B cell (primary cell): Measurements from ENCODE around the gene CPED1. TPM values are rescaled to one million over a fixed set of nuclear protein-coding genes. Genes with fewer than 3 reads are reported as not detected.
"Not testable (repeated sequence)": the region's sequence is repeated elsewhere in the genome, so short reads cannot be mapped to it uniquely, and the experiment has no call there.

ENCODE experiments used
- ATAC-seq: fragments of 200-7000 bp; cut with Tn5 transposase; one replicate; pipeline ENCODE4 v1.10.0; 2021; ENCODE audit warnings: low read depth, mild to moderate bottlenecking, moderate number of reproducible peaks, moderate library complexity
- CTCF ChIA-PET: fragments of 350-600 bp; sonication (Branson Sonifier 250); formaldehyde crosslinking; loops from one replicate; lab custom pipeline; 2021; ENCODE audit warnings: antibody characterized with exemption, inconsistent platforms; lab: Charles Lee
- POLR2A ChIA-PET: fragments of 350-600 bp; sonication (Branson Sonifier 250); formaldehyde crosslinking; loops from one replicate; lab custom pipeline; 2021; ENCODE audit warnings: antibody characterized with exemption; lab: Charles Lee
- DNase-seq: peaks from one replicate; pipeline ENCODE4 v3.0.0; 2013
- H2AFZ ChIP-seq: 2 replicates; pipeline ENCODE4 v1.6.1; 2012; ENCODE audit warnings: mild to moderate bottlenecking, low read depth, low read length; ENCODE audit not compliant: insufficient read depth, poor library complexity, severe bottlenecking
- H3K27ac ChIP-seq, 2 donors: 1 replicate in 1 of 2; 2 replicates in 1 of 2; pipeline ENCODE4 v1.5.1; 2012 to 2013; ENCODE audit warnings: low read length in 2 of 2, mild to moderate bottlenecking in 2 of 2, moderate library complexity in 1 of 2
- H3K27me3 ChIP-seq, 4 experiments: fragments of 200-600 bp in 1 of 4; sonication (generic) in 1 of 4; replicated peaks in 1 of 4; 1 replicate in 2 of 4; 2 replicates in 2 of 4; pipeline versions ENCODE4 v1.6.1 to v1.7.0; 2013 to 2016; ENCODE audit warnings: low read length in 3 of 4, mild to moderate bottlenecking in 2 of 4, mixed read lengths in 1 of 4, moderate library complexity in 1 of 4; ENCODE audit not compliant: insufficient read depth in 4 of 4, control insufficient read depth in 3 of 4; ENCODE audit errors: control extremely low read depth in 1 of 4
- H3K36me3 ChIP-seq, 2 experiments: replicated peaks in 1 of 2; 1 replicate in 1 of 2; 2 replicates in 1 of 2; pipeline versions ENCODE4 v1.6.1 to v1.7.1; 2013; ENCODE audit warnings: low read length in 1 of 2; ENCODE audit not compliant: insufficient read depth in 2 of 2, control insufficient read depth in 1 of 2; ENCODE audit errors: control extremely low read depth in 1 of 2, extremely low read depth in 1 of 2
- H3K4me1 ChIP-seq, 2 donors: fragments of 200-600 bp in 1 of 2; sonication (generic) in 1 of 2; 1 replicate in 1 of 2; 2 replicates in 1 of 2; pipeline versions ENCODE4 v1.5.1 to v1.6.1; 2013 to 2017; ENCODE audit warnings: low read length in 2 of 2; ENCODE audit not compliant: control insufficient read depth in 2 of 2, insufficient read depth in 2 of 2
- H3K4me2 ChIP-seq: replicated peaks from 2 replicates; pipeline ENCODE3; 2012; ENCODE audit warnings: mild to moderate bottlenecking, low read depth, low read length; ENCODE audit not compliant: poor library complexity, severe bottlenecking
- H3K4me3 ChIP-seq, 5 experiments: fragments of 200-600 bp in 1 of 5; sonication (generic) in 1 of 5; 1 replicate in 3 of 5; 2 replicates in 2 of 5; pipeline versions ENCODE4 v1.5.1 to v1.7.0; 2011 to 2016; ENCODE audit warnings: low read length in 4 of 5, mild to moderate bottlenecking in 4 of 5, low read depth in 2 of 5, control low read depth in 1 of 5, moderate library complexity in 1 of 5; ENCODE audit not compliant: insufficient read depth in 1 of 5; ENCODE audit errors: control extremely low read depth in 1 of 5, extremely low read depth in 1 of 5
- H3K79me2 ChIP-seq: fragments of 200-600 bp; sonication (generic); one replicate; pipeline ENCODE4 v1.6.0; 2016; ENCODE audit warnings: low read length; ENCODE audit not compliant: control insufficient read depth, insufficient read depth
- H3K9ac ChIP-seq: fragments of 200-600 bp; sonication (generic); 2 replicates; pipeline ENCODE4 v1.6.1; 2017; ENCODE audit warnings: mild to moderate bottlenecking, low read length, moderate library complexity
- H3K9me3 ChIP-seq, 3 donors: one replicate each; pipeline versions ENCODE4 v1.6.1 to v1.7.1; 2013; ENCODE audit warnings: low read length in 2 of 3; ENCODE audit not compliant: control insufficient read depth in 2 of 3, insufficient read depth in 1 of 3; ENCODE audit errors: control extremely low read depth in 1 of 3
- H4K20me1 ChIP-seq: 2 replicates; pipeline ENCODE4 v1.6.0; 2012; ENCODE audit warnings: mild to moderate bottlenecking, low read length; ENCODE audit not compliant: insufficient read depth, control insufficient read depth, poor library complexity, severe bottlenecking
- H3K27ac Mint-ChIP-seq: one replicate; pipeline ENCODE4 v1.8.0; 2021; ENCODE audit warnings: mixed read lengths
- H3K27me3 Mint-ChIP-seq: one replicate; pipeline ENCODE4 v1.8.0; 2021; ENCODE audit warnings: mixed read lengths
- H3K4me1 Mint-ChIP-seq: one replicate; pipeline ENCODE4 v1.8.0; 2021; ENCODE audit warnings: mixed read lengths
- H3K4me3 Mint-ChIP-seq: one replicate; pipeline ENCODE4 v1.8.0; 2021; ENCODE audit warnings: mixed read lengths
- H3K9me3 Mint-ChIP-seq: one replicate; pipeline ENCODE4 v1.8.0; 2022; ENCODE audit warnings: mixed read lengths; ENCODE audit not compliant: insufficient read depth
- CTCF ChIP-seq: fragments of 200-600 bp; IDR thresholded peaks from one replicate; pipeline ENCODE4 v1.8.0; 2022; ENCODE audit warnings: antibody characterized with exemption, mild to moderate bottlenecking
- EZH2 ChIP-seq: IDR thresholded peaks from 2 replicates; pipeline ENCODE4 v1.6.1; 2012; ENCODE audit warnings: borderline replicate concordance, low read depth, mild to moderate bottlenecking, moderate library complexity, low read length; ENCODE audit not compliant: insufficient read depth, poor library complexity, severe bottlenecking
- WGBS: methylation state at CpG from one replicate; pipeline ENCODE4 v1.1.5; 2013; ENCODE audit warnings: missing lambda C conversion rate; ENCODE audit not compliant: insufficient coverage; 5-methylcytosine and 5-hydroxymethylcytosine counted together
- intact Hi-C: fragments of 100-400 bp; cut with micrococcal nuclease; formaldehyde crosslinking; loops from one replicate; pipeline ENCODE4 v1.10.0; 2022
- polyA plus RNA-seq: library from polyadenylated mRNA; depleted of rRNA; stranded (reverse); fragments of >200 nt; gene quantifications from 2 replicates; pipeline ENCODE4 v1.2.3, GENCODE V29; 2012
- total RNA-seq, 2 donors: library from RNA; stranded (reverse); fragments of 120-200 nt in 1 of 2; gene quantifications; 1 replicate in 1 of 2; 2 replicates in 1 of 2; pipeline versions ENCODE4 v1.2.3 to v1.2.4, GENCODE V29; 2013 to 2022

The CPED1 gene
- total and polyA plus RNA-seq, 2 donors (not counting 1 experiment from before 2014, with no cell fraction given): 0.44 to 3.8 TPM

GRCh38 chr7:121058975-121059374, 70.5 kb downstream of the CPED1 start:
- Histone ChIP-seq H3K9me3 (no peaks in the 10 kb centered on the region), H3K27me3 (no peaks in the 10 kb centered on the region), H3K4me1 (no peaks in the 10 kb centered on the region), H3K4me3 (no peak overlapping the region), H3K36me3 (no peaks in the 10 kb centered on the region), H3K4me2 (no peak overlapping the region), H3K79me2 (no peaks in the 10 kb centered on the region), H3K27ac (no peak overlapping the region), H2AFZ (no peak overlapping the region), H3K9ac (no peak overlapping the region), H4K20me1 (no peaks in the 10 kb centered on the region)
- ATAC-seq: no peak
- Mint-ChIP-seq H3K27ac (no peak overlapping the region), H3K9me3 (no peaks in the 10 kb centered on the region), H3K4me3 (no peak overlapping the region), H3K4me1 (no peaks in the 10 kb centered on the region), H3K27me3 (peaks cover 9% of the 10 kb centered on the region)
- no peak for TF ChIP-seq CTCF
- TF ChIP-seq EZH2: no peak
- no peak for DNase-seq
- intact Hi-C loops: no loop called here
- ChIA-PET CTCF (interaction anchor here (0.7 kb wide), 1 partner anchor 17 kb away, joined by 4 read pairs; no protein-coding TSS in a partner anchor), POLR2A (no interaction called here)
- WGBS: 95% methylated on average over 2 of the region's 2 CpGs

GRCh38 chr7:121059979-121060509, 71.5 kb downstream of the CPED1 start:
- intact Hi-C loops, DNase-seq, H3K9me3 Mint-ChIP-seq, H3K27me3 Mint-ChIP-seq, H4K20me1 ChIP-seq, H3K4me1 ChIP-seq, H3K4me3 ChIP-seq, H3K4me2 ChIP-seq, H3K9me3 ChIP-seq, H3K79me2 ChIP-seq, H3K4me3 Mint-ChIP-seq, H3K27ac ChIP-seq, H3K27ac Mint-ChIP-seq, POLR2A ChIA-PET, H3K36me3 ChIP-seq, ATAC-seq, CTCF ChIA-PET, H3K27me3 ChIP-seq, H2AFZ ChIP-seq, H3K9ac ChIP-seq, H3K4me1 Mint-ChIP-seq: not testable (repeated sequence)
- 99% methylated on average over 32 of the region's 40 CpGs for WGBS
